HEK293 (cell line): ENCODE results near the gene IGIP.

Experiments used
- GFI1B ChIP-seq: fragments of 450-650 bp; formaldehyde crosslinking; IDR thresholded peaks from 2 replicates; pipeline ENCODE4 v1.5.1; 2016; ENCODE audit warnings: missing biosample characterization, missing genetic modification characterization
- GLIS1 ChIP-seq: fragments of 450-650 bp; formaldehyde crosslinking; IDR thresholded peaks from 2 replicates; pipeline ENCODE4 v1.5.1; 2016; ENCODE audit warnings: missing biosample characterization, missing genetic modification characterization
- HOXA7 ChIP-seq: sonication (generic); formaldehyde crosslinking; IDR thresholded peaks from 2 replicates; pipeline ENCODE4 v1.8.1; 2022; ENCODE audit warnings: missing genetic modification reagents, borderline replicate concordance
- KLF10 ChIP-seq: fragments of 450-650 bp; IDR thresholded peaks from 2 replicates; pipeline ENCODE4 v1.5.1; 2018; ENCODE audit warnings: missing biosample characterization, mild to moderate bottlenecking, missing genetic modification characterization
- KLF9 ChIP-seq: fragments of 450-650 bp; formaldehyde crosslinking; IDR thresholded peaks from 2 replicates; pipeline ENCODE4 v1.5.1; 2016; ENCODE audit warnings: missing biosample characterization, missing genetic modification characterization, low read depth
- PBX3 ChIP-seq: sonication (generic); formaldehyde crosslinking; IDR thresholded peaks from 2 replicates; pipeline ENCODE4 v1.8.1; 2022; ENCODE audit warnings: mild to moderate bottlenecking, moderate library complexity, missing genetic modification reagents
- RBAK ChIP-seq: fragments of 450-650 bp; formaldehyde crosslinking; IDR thresholded peaks from 2 replicates; pipeline ENCODE4 v1.5.1; 2016; ENCODE audit warnings: missing biosample characterization, missing genetic modification characterization
- SP2 ChIP-seq: fragments of 450-650 bp; formaldehyde crosslinking; IDR thresholded peaks from 2 replicates; pipeline ENCODE4 v1.5.1; 2016; ENCODE audit warnings: missing biosample characterization, missing genetic modification characterization
- SP3 ChIP-seq: fragments of 450-650 bp; formaldehyde crosslinking; IDR thresholded peaks from 2 replicates; pipeline ENCODE4 v1.5.1; 2016; ENCODE audit warnings: missing biosample characterization, missing genetic modification characterization
- YY1 ChIP-seq: fragments of 450-650 bp; formaldehyde crosslinking; IDR thresholded peaks from 2 replicates; pipeline ENCODE4 v1.5.1; 2018; ENCODE audit warnings: missing biosample characterization, missing genetic modification characterization
- ZBTB20 ChIP-seq: fragments of 450-650 bp; formaldehyde crosslinking; IDR thresholded peaks from 2 replicates; pipeline ENCODE4 v1.5.1; 2016; ENCODE audit warnings: missing biosample characterization, missing genetic modification characterization
- ZFHX2 ChIP-seq: fragments of 450-650 bp; formaldehyde crosslinking; conservative IDR thresholded peaks from 2 replicates; pipeline ENCODE4 v1.5.1; 2016; ENCODE audit warnings: missing biosample characterization, missing genetic modification characterization
- ZIC2 ChIP-seq: fragments of 450-650 bp; formaldehyde crosslinking; IDR thresholded peaks from 2 replicates; pipeline ENCODE4 v1.5.1; 2016; ENCODE audit warnings: missing biosample characterization, missing genetic modification characterization
- ZNF202 ChIP-seq: fragments of 450-650 bp; formaldehyde crosslinking; IDR thresholded peaks from 2 replicates; pipeline ENCODE4 v1.5.1; 2016; ENCODE audit warnings: missing biosample characterization, missing genetic modification characterization, borderline replicate concordance
- ZNF280C ChIP-seq: fragments of 450-650 bp; formaldehyde crosslinking; IDR thresholded peaks from 2 replicates; pipeline ENCODE4 v1.5.1; 2016; ENCODE audit warnings: missing biosample characterization, missing genetic modification characterization
- ZNF324 ChIP-seq: fragments of 450-650 bp; formaldehyde crosslinking; IDR thresholded peaks from 2 replicates; pipeline ENCODE4 v1.5.1; 2016; ENCODE audit warnings: missing biosample characterization, missing genetic modification characterization
- ZNF354C ChIP-seq: fragments of 450-650 bp; formaldehyde crosslinking; IDR thresholded peaks from 2 replicates; pipeline ENCODE4 v1.5.1; 2016; ENCODE audit warnings: missing biosample characterization, missing genetic modification characterization, low read depth, borderline replicate concordance
- ZNF529 ChIP-seq: fragments of 450-650 bp; formaldehyde crosslinking; IDR thresholded peaks from 2 replicates; pipeline ENCODE4 v1.5.1; 2017; ENCODE audit warnings: missing genetic modification characterization, missing biosample characterization; ENCODE audit not compliant: insufficient replicate concordance
- ZNF600 ChIP-seq: fragments of 450-650 bp; formaldehyde crosslinking; IDR thresholded peaks from 2 replicates; pipeline ENCODE4 v1.5.1; 2016; ENCODE audit warnings: missing biosample characterization, missing genetic modification characterization
- ZNF692 ChIP-seq: fragments of 450-650 bp; formaldehyde crosslinking; IDR thresholded peaks from 2 replicates; pipeline ENCODE4 v1.5.1; 2016; ENCODE audit warnings: missing biosample characterization, missing genetic modification characterization
- ZNF792 ChIP-seq: fragments of 450-650 bp; formaldehyde crosslinking; IDR thresholded peaks from 2 replicates; pipeline ENCODE4 v1.5.1; 2016; ENCODE audit warnings: missing biosample characterization, missing genetic modification characterization
- TF ChIP-seq, protein P1 (sequence below): fragments of 450-650 bp; formaldehyde crosslinking; IDR thresholded peaks from 2 replicates; pipeline ENCODE4 v1.5.1; 2016; ENCODE audit warnings: missing biosample characterization, missing genetic modification characterization
- TF ChIP-seq, protein P2 (sequence below): fragments of 450-650 bp; formaldehyde crosslinking; IDR thresholded peaks from 2 replicates; pipeline ENCODE4 v1.5.1; 2016; ENCODE audit warnings: missing biosample characterization, missing genetic modification characterization
- TF ChIP-seq, protein P3 (sequence below): fragments of 450-650 bp; formaldehyde crosslinking; IDR thresholded peaks from 2 replicates; pipeline ENCODE4 v1.5.1; 2016; ENCODE audit warnings: missing biosample characterization, missing genetic modification characterization
- TF ChIP-seq, protein P4 (sequence below): fragments of 450-650 bp; formaldehyde crosslinking; IDR thresholded peaks from 2 replicates; pipeline ENCODE4 v1.5.1; 2017; ENCODE audit warnings: missing biosample characterization, missing genetic modification characterization

Gene IGIP

DNA sequence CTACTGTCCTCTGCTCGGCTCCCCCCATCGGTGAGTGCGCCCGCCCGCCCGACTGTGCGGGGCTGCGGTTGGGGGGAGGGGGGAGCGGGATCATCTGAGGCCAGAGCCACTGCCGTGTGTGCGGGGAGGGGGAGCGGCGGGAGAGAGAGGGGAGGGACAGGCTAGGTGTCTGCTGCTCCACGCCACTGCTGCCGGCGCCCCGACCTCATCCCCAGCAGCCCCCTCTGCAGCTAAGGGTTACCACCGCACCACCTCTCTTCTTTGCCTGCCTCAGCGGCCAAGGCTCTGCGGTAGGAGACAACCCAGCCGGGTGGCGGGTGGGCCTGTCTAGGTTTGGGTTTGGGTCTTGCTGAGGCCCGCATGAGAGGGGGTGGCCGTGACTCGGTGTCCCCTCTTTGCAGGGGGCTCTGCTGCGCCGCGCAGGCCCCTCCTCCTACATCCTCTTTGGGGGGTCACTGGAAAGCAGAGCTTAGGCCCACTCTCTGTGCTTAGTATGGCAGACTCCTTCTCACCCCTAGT, 12.5 kb upstream of the IGIP start (continued):
- peak; percentile 34; the same call in 1 of the 2 replicates for TF ChIP-seq ZBTB20 (tag by site-specific recombination)
- no peak for TF ChIP-seq RBAK (tag by site-specific recombination)
- no peak for TF ChIP-seq ZNF529 (tag by site-specific recombination)
- TF ChIP-seq ZNF792 (tag by site-specific recombination) = no peak
- no peak for TF ChIP-seq ZNF324
- 0 out of 2 replicates have a peak, but pooled peaks have one; percentile 11 for TF ChIP-seq SP3
- TF ChIP-seq, protein P1, sequence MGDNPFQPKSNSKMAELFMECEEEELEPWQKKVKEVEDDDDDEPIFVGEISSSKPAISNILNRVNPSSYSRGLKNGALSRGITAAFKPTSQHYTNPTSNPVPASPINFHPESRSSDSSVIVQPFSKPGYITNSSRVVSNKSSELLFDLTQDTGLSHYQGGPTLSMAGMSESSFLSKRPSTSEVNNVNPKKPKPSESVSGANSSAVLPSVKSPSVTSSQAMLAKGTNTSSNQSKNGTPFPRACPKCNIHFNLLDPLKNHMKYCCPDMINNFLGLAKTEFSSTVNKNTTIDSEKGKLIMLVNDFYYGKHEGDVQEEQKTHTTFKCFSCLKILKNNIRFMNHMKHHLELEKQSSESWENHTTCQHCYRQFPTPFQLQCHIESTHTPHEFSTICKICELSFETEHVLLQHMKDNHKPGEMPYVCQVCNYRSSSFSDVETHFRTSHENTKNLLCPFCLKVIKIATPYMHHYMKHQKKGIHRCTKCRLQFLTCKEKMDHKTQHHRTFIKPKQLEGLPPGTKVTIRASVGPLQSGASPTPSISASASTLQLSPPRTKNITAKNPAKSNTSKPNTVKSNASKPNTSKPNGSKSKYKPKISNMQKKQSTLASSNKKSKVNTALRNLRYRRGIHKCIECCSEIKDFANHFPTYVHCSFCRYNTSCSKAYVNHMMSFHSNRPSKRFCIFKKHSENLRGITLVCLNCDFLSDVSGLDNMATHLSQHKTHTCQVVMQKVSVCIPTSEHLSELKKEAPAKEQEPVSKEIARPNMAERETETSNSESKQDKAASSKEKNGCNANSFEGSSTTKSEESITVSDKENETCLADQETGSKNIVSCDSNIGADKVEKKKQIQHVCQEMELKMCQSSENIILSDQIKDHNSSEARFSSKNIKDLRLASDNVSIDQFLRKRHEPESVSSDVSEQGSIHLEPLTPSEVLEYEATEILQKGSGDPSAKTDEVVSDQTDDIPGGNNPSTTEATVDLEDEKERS = no peak
- no peak for TF ChIP-seq ZNF600 (tag by site-specific recombination)
- TF ChIP-seq ZNF202 (tag by site-specific recombination) = no peak
- TF ChIP-seq HOXA7 (CRISPR knock-in tag) = no peak
- no peak for TF ChIP-seq SP2 (tag by site-specific recombination)
- peak; percentile 27; the same call in 1 of the 2 replicates for TF ChIP-seq GLIS1 (tag by site-specific recombination)
- TF ChIP-seq, protein P2, sequence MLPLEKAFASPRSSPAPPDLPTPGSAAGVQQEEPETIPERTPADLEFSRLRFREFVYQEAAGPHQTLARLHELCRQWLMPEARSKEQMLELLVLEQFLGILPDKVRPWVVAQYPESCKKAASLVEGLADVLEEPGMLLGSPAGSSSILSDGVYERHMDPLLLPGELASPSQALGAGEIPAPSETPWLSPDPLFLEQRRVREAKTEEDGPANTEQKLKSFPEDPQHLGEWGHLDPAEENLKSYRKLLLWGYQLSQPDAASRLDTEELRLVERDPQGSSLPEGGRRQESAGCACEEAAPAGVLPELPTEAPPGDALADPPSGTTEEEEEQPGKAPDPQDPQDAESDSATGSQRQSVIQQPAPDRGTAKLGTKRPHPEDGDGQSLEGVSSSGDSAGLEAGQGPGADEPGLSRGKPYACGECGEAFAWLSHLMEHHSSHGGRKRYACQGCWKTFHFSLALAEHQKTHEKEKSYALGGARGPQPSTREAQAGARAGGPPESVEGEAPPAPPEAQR (tag by site-specific recombination) = no peak
- TF ChIP-seq, protein P3, sequence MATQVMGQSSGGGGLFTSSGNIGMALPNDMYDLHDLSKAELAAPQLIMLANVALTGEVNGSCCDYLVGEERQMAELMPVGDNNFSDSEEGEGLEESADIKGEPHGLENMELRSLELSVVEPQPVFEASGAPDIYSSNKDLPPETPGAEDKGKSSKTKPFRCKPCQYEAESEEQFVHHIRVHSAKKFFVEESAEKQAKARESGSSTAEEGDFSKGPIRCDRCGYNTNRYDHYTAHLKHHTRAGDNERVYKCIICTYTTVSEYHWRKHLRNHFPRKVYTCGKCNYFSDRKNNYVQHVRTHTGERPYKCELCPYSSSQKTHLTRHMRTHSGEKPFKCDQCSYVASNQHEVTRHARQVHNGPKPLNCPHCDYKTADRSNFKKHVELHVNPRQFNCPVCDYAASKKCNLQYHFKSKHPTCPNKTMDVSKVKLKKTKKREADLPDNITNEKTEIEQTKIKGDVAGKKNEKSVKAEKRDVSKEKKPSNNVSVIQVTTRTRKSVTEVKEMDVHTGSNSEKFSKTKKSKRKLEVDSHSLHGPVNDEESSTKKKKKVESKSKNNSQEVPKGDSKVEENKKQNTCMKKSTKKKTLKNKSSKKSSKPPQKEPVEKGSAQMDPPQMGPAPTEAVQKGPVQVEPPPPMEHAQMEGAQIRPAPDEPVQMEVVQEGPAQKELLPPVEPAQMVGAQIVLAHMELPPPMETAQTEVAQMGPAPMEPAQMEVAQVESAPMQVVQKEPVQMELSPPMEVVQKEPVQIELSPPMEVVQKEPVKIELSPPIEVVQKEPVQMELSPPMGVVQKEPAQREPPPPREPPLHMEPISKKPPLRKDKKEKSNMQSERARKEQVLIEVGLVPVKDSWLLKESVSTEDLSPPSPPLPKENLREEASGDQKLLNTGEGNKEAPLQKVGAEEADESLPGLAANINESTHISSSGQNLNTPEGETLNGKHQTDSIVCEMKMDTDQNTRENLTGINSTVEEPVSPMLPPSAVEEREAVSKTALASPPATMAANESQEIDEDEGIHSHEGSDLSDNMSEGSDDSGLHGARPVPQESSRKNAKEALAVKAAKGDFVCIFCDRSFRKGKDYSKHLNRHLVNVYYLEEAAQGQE (tag by site-specific recombination) = no peak
- no peak for TF ChIP-seq ZNF354C
- TF ChIP-seq KLF9 (tag by site-specific recombination) = no peak
- TF ChIP-seq YY1 (tag by site-specific recombination) = no peak
- TF ChIP-seq, protein P4, sequence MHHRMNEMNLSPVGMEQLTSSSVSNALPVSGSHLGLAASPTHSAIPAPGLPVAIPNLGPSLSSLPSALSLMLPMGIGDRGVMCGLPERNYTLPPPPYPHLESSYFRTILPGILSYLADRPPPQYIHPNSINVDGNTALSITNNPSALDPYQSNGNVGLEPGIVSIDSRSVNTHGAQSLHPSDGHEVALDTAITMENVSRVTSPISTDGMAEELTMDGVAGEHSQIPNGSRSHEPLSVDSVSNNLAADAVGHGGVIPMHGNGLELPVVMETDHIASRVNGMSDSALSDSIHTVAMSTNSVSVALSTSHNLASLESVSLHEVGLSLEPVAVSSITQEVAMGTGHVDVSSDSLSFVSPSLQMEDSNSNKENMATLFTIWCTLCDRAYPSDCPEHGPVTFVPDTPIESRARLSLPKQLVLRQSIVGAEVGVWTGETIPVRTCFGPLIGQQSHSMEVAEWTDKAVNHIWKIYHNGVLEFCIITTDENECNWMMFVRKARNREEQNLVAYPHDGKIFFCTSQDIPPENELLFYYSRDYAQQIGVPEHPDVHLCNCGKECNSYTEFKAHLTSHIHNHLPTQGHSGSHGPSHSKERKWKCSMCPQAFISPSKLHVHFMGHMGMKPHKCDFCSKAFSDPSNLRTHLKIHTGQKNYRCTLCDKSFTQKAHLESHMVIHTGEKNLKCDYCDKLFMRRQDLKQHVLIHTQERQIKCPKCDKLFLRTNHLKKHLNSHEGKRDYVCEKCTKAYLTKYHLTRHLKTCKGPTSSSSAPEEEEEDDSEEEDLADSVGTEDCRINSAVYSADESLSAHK = no peak; the same call in 1 of the 2 replicates
- TF ChIP-seq ZNF692 (tag by site-specific recombination) = no peak
- no peak for TF ChIP-seq ZNF280C (tag by site-specific recombination)
- no peak for TF ChIP-seq GFI1B (tag by site-specific recombination)
- no peak for TF ChIP-seq KLF10
- TF ChIP-seq PBX3 (CRISPR knock-in tag) = 0 out of 2 replicates have a peak, but pooled peaks have one; percentile 14
- no peak for TF ChIP-seq ZIC2 (tag by site-specific recombination)
- TF ChIP-seq ZFHX2 (tag by site-specific recombination) = no peak
